GM21619 (cell line): ENCODE data around the gene KIF3C.
"Not testable (repeated sequence)": the region's sequence is repeated elsewhere in the genome, so short reads cannot be mapped to it uniquely, and the experiment has no call there.

Source experiments
- ATAC-seq: cut with Tn5 transposase; IDR thresholded peaks from one replicate; pipeline ENCODE4 v1.9.1; 2021; ENCODE audit not compliant: unreplicated experiment

KIF3C gene

GRCh38 chr2:25982273-25982967 is at the start of gene KIF3C:
TSS of gene KIF3C (minus strand) at chr2:25982497. CDS start at chr2:25981917, 580 bp downstream.
- peak; percentile 72 for ATAC-seq

GRCh38 chr2:26028083-26028482 is 45.8 kb upstream of the KIF3C start:
- not testable (repeated sequence) for ATAC-seq

- ATAC-seq: no peak
Measured at GRCh38 chr2:26025509-26025908, 43.2 kb upstream of the KIF3C start.

- no peak for ATAC-seq
Measured at GRCh38 chr2:26024260-26024659, 42.0 kb upstream of the KIF3C start.

- no peak for ATAC-seq
Measured at GRCh38 chr2:26020231-26020640, 37.9 kb upstream of the KIF3C start.

- ATAC-seq: peak; percentile 61
Measured at GRCh38 chr2:26018184-26019055, 36.1 kb upstream of the KIF3C start.

- no peak for ATAC-seq
Measured at GRCh38 chr2:26017464-26018183, 35.3 kb upstream of the KIF3C start.

GRCh38 chr2:26016706-26017045 is 34.4 kb upstream of the KIF3C start:
- not testable (repeated sequence) for ATAC-seq

- ATAC-seq: no peak
Measured at GRCh38 chr2:26016012-26016705, 33.9 kb upstream of the KIF3C start.

- no peak for ATAC-seq
Measured at GRCh38 chr2:26013668-26014067, 31.4 kb upstream of the KIF3C start.

- no peak for ATAC-seq
Measured at GRCh38 chr2:26011990-26012856, 29.9 kb upstream of the KIF3C start.

- ATAC-seq: no peak
Measured at GRCh38 chr2:26011609-26011989, 29.3 kb upstream of the KIF3C start.

GRCh38 chr2:26010943-26011342 is 28.6 kb upstream of the KIF3C start:
- ATAC-seq: no peak

- ATAC-seq: no peak
Measured at GRCh38 chr2:26009567-26009963, 27.3 kb upstream of the KIF3C start.

- ATAC-seq: no peak
Measured at GRCh38 chr2:26008851-26009566, 26.7 kb upstream of the KIF3C start.

- ATAC-seq: no peak
Measured at GRCh38 chr2:26008095-26008494, 25.8 kb upstream of the KIF3C start.

GRCh38 chr2:26002632-26003310 is 20.5 kb upstream of the KIF3C start:
- ATAC-seq: no peak

- ATAC-seq: no peak
Measured at GRCh38 chr2:26001743-26002351, 19.6 kb upstream of the KIF3C start.
